ENCODE results near the gene SHISA9.
"Not testable (repeated sequence)": the region's sequence is repeated elsewhere in the genome, so short reads cannot be mapped to it uniquely, and the experiment has no call there.

Gene SHISA9

GRCh38 chr16:12901597-12902461, at the start of gene SHISA9:
TSS of gene SHISA9 (plus strand) at chr16:12901598.
- no peak for DNase-seq

- DNase-seq, result no peak
Observed at GRCh38 chr16:12853972-12854371, 47.4 kb upstream of the SHISA9 start.

- not testable (repeated sequence) for DNase-seq
Observed at GRCh38 chr16:12857435-12857834, 44.0 kb upstream of the SHISA9 start.

- DNase-seq, result no peak
Observed at GRCh38 chr16:12862327-12862726, 39.1 kb upstream of the SHISA9 start.

- no peak for DNase-seq
Observed at GRCh38 chr16:12862941-12863340, 38.5 kb upstream of the SHISA9 start.

- DNase-seq, result no peak
Observed at GRCh38 chr16:12866981-12867551, 34.3 kb upstream of the SHISA9 start.

- DNase-seq, result no peak
Observed at GRCh38 chr16:12868169-12868568, 33.2 kb upstream of the SHISA9 start.

- no peak for DNase-seq
Observed at GRCh38 chr16:12868788-12869187, 32.6 kb upstream of the SHISA9 start.

- no peak for DNase-seq
Observed at GRCh38 chr16:12869698-12870427, 31.5 kb upstream of the SHISA9 start.

- no peak for DNase-seq
Observed at GRCh38 chr16:12871784-12872183, 29.6 kb upstream of the SHISA9 start.

- no peak for DNase-seq
Observed at GRCh38 chr16:12874186-12874585, 27.2 kb upstream of the SHISA9 start.

- DNase-seq, result no peak
Observed at GRCh38 chr16:12876778-12877177, 24.6 kb upstream of the SHISA9 start.

GRCh38 chr16:12878973-12879372, 22.4 kb upstream of the SHISA9 start:
- no peak for DNase-seq

- no peak for DNase-seq
Observed at GRCh38 chr16:12879812-12880211, 21.6 kb upstream of the SHISA9 start.

GRCh38 chr16:12881182-12881581, 20.2 kb upstream of the SHISA9 start:
- no peak for DNase-seq

GRCh38 chr16:12881740-12882139, 19.7 kb upstream of the SHISA9 start:
- no peak for DNase-seq

- DNase-seq, result no peak
Observed at GRCh38 chr16:12885742-12886141, 15.7 kb upstream of the SHISA9 start.

- DNase-seq, result no peak
Observed at GRCh38 chr16:12891836-12892235, 9.6 kb upstream of the SHISA9 start.

GRCh38 chr16:12893050-12893750, 8.2 kb upstream of the SHISA9 start:
- DNase-seq, result no peak

GRCh38 chr16:12896562-12896961, 4.8 kb upstream of the SHISA9 start:
- no peak for DNase-seq

- DNase-seq, result no peak
Observed at GRCh38 chr16:12898551-12898950, 2.8 kb upstream of the SHISA9 start.

- DNase-seq, result no peak
Observed at GRCh38 chr16:12899529-12900143, 1.8 kb upstream of the SHISA9 start.

- no peak for DNase-seq
Observed at GRCh38 chr16:12900156-12900555, 1.2 kb upstream of the SHISA9 start.
